HepG2 (cell line): Measurements from ENCODE around the gene TREH. TPM values are rescaled to one million over a fixed set of nuclear protein-coding genes. Genes with fewer than 3 reads are reported as not detected.
A peak's percentile ranks its signal among the peaks of the same experiment; 100 is the strongest.

Experiments
- HIVEP1 ChIP-seq: sonication (generic); formaldehyde crosslinking; IDR thresholded peaks from 2 replicates; pipeline ENCODE4 v1.4.0; 2020; ENCODE audit warnings: mild to moderate bottlenecking, missing genetic modification reagents
- HNF1B ChIP-seq: sonication (generic); formaldehyde crosslinking; IDR thresholded peaks from 2 replicates; pipeline ENCODE4 v1.5.1; 2020; ENCODE audit warnings: mild to moderate bottlenecking, moderate library complexity, missing genetic modification reagents
- HNF4G ChIP-seq, 2 experiments: sonication (generic) in 1 of 2; formaldehyde crosslinking in 1 of 2; IDR thresholded peaks; 2 replicates each; pipeline versions ENCODE4 v1.4.0 to v1.6.1; 2011 to 2020; ENCODE audit warnings: borderline replicate concordance in 2 of 2, low read depth in 2 of 2, mild to moderate bottlenecking in 2 of 2, low read length in 1 of 2, missing genetic modification reagents in 1 of 2, moderate library complexity in 1 of 2
- HOXA3 ChIP-seq: sonication (generic); formaldehyde crosslinking; IDR thresholded peaks from 2 replicates; pipeline ENCODE4 v1.5.0; 2020; ENCODE audit warnings: missing genetic modification reagents
- HOXA7 ChIP-seq: sonication (generic); formaldehyde crosslinking; IDR thresholded peaks from 2 replicates; pipeline ENCODE4 v1.8.1; 2022; ENCODE audit warnings: mild to moderate bottlenecking, missing genetic modification reagents, moderate library complexity
- KLF11 ChIP-seq: IDR thresholded peaks from 2 replicates; pipeline ENCODE4 v1.6.1; 2016; ENCODE audit warnings: missing compliant biosample characterization
- MAZ ChIP-seq, 2 experiments: sonication (generic) in 1 of 2; formaldehyde crosslinking in 1 of 2; IDR thresholded peaks; 2 replicates each; pipeline versions ENCODE4 v1.5.0 to v1.6.1; 2012 to 2020; ENCODE audit warnings: low read depth in 2 of 2, mild to moderate bottlenecking in 2 of 2, borderline replicate concordance in 1 of 2, improper control_type of control experiment in 1 of 2, low read length in 1 of 2, missing genetic modification reagents in 1 of 2, moderate library complexity in 1 of 2
- MBNL3 ChIP-seq: fragments of 250-450 bp; sonication (Bioruptor Pico); conservative IDR thresholded peaks from 2 replicates; pipeline ENCODE4 v1.8.0; 2022; ENCODE audit warnings: mild to moderate bottlenecking, inconsistent platforms
- NFE2 ChIP-seq: sonication (generic); formaldehyde crosslinking; IDR thresholded peaks from 2 replicates; pipeline ENCODE4 v1.4.0; 2020; ENCODE audit warnings: missing genetic modification reagents
- NFE2L1 ChIP-seq: sonication (generic); formaldehyde crosslinking; IDR thresholded peaks from 2 replicates; pipeline ENCODE4 v1.4.0; 2020; ENCODE audit warnings: missing genetic modification reagents, mild to moderate bottlenecking, borderline replicate concordance
- NFRKB ChIP-seq: fragments of 450-650 bp; IDR thresholded peaks from 2 replicates; pipeline ENCODE4 v1.6.1; 2017
- POLR2G ChIP-seq: fragments of 200-400 bp; formaldehyde crosslinking; IDR thresholded peaks from 2 replicates; pipeline ENCODE4 v1.6.1; 2018; ENCODE audit warnings: mild to moderate bottlenecking, low read depth, low read length, moderate library complexity
- RAD51 ChIP-seq: fragments of 450-650 bp; IDR thresholded peaks from 2 replicates; pipeline ENCODE4 v1.6.1; 2016; ENCODE audit warnings: borderline replicate concordance
- RARA ChIP-seq: IDR thresholded peaks from 2 replicates; pipeline ENCODE4 v1.6.1; 2016; ENCODE audit warnings: missing genetic modification reagents, missing compliant biosample characterization
- RBFOX2 ChIP-seq: fragments of 200-400 bp; formaldehyde crosslinking; IDR thresholded peaks from 2 replicates; pipeline ENCODE4 v1.6.1; 2017; ENCODE audit warnings: low read depth, mild to moderate bottlenecking, low read length
- RFXANK ChIP-seq: IDR thresholded peaks from 2 replicates; pipeline ENCODE4 v1.6.1; 2016
- TRIM24 ChIP-seq: sonication (generic); formaldehyde crosslinking; IDR thresholded peaks from 2 replicates; pipeline ENCODE4 v1.8.0; 2022; ENCODE audit warnings: mild to moderate bottlenecking, missing genetic modification reagents
- YY1 ChIP-seq: IDR thresholded peaks from 2 replicates; pipeline ENCODE4 v1.6.1; 2011; ENCODE audit warnings: low read length, low read depth, moderate library complexity, mild to moderate bottlenecking; ENCODE audit not compliant: insufficient read depth, insufficient replicate concordance
- ZBTB7B ChIP-seq: sonication (generic); formaldehyde crosslinking; IDR thresholded peaks from 2 replicates; pipeline ENCODE4 v1.4.0; 2020; ENCODE audit warnings: missing genetic modification reagents
- ZFP36 ChIP-seq: fragments of 150-350 bp; IDR thresholded peaks from 2 replicates; pipeline ENCODE4 v1.6.1; 2018; ENCODE audit warnings: borderline replicate concordance, low read length, low read depth; ENCODE audit not compliant: partially characterized antibody
- ZNF451 ChIP-seq: sonication (generic); formaldehyde crosslinking; IDR thresholded peaks from 2 replicates; pipeline ENCODE4 v1.5.0; 2020; ENCODE audit warnings: mild to moderate bottlenecking, missing genetic modification reagents
- ZNF496 ChIP-seq: sonication (generic); formaldehyde crosslinking; IDR thresholded peaks from 2 replicates; pipeline ENCODE4 v1.8.1; 2023; ENCODE audit warnings: mild to moderate bottlenecking, moderate library complexity, missing genetic modification reagents; ENCODE audit not compliant: insufficient replicate concordance
- ZNF710 ChIP-seq: sonication (generic); formaldehyde crosslinking; IDR thresholded peaks from 2 replicates; pipeline ENCODE4 v1.5.0; 2020; ENCODE audit warnings: mild to moderate bottlenecking, missing genetic modification reagents, borderline replicate concordance
- ZNF766 ChIP-seq: sonication (generic); formaldehyde crosslinking; IDR thresholded peaks from 2 replicates; pipeline ENCODE4 v1.5.0; 2020; ENCODE audit warnings: missing genetic modification reagents, borderline replicate concordance
- ZNF879 ChIP-seq: sonication (generic); formaldehyde crosslinking; IDR thresholded peaks from 2 replicates; pipeline ENCODE4 v1.8.1; 2023; ENCODE audit warnings: missing genetic modification reagents
- ZNF883 ChIP-seq: sonication (generic); formaldehyde crosslinking; IDR thresholded peaks from 2 replicates; pipeline ENCODE4 v1.5.1; 2020; ENCODE audit warnings: mild to moderate bottlenecking, missing genetic modification reagents; ENCODE audit errors: not compliant biosample characterization
- ZSCAN20 ChIP-seq: sonication (generic); formaldehyde crosslinking; IDR thresholded peaks from 2 replicates; pipeline ENCODE4 v1.4.0; 2020; ENCODE audit warnings: missing genetic modification reagents, mild to moderate bottlenecking, borderline replicate concordance
- polyA plus RNA-seq, 8 experiments: library from polyadenylated mRNA; depleted of rRNA in 3 of 8; stranded (reverse) in 7 of 8; unstranded in 1 of 8; fragments of >200 nt; fragmentation: Illumina TruSeq in 4 of 8; extraction: Trizol in 4 of 8; gene quantifications; 2 replicates each; pipeline versions ENCODE4 v1.2.1 to v1.2.3, GENCODE V29; 2011 to 2016; ENCODE audit warnings: low read depth in 4 of 8, missing spikeins in 1 of 8, mixed read lengths in 1 of 8; ENCODE audit not compliant: insufficient read depth in 1 of 8
- total RNA-seq, 5 experiments: library from RNA; depleted of rRNA; stranded (reverse); fragments of >200 nt; fragmentation: Illumina TruSeq; extraction: Trizol; gene quantifications; 2 replicates each; pipeline ENCODE4 v1.2.3, GENCODE V29; 2016; ENCODE audit warnings: low read depth in 1 of 5

The TREH gene
- total and polyA plus RNA-seq, 2 of the 13 experiments (the other 11 are each of a cell fraction or from before 2014, with no cell fraction given): 0.53 to 0.86 TPM

- TF ChIP-seq ZNF496 (CRISPR knock-in tag) (no peak), ZFP36 (no peak), ZSCAN20 (no peak), HNF4G (IDR thresholded peaks at IDR 0.05; ENCODE audit: borderline replicate concordance, low read depth, low read length) (peak; percentile 44; the same call in 1 of the 2 replicates), HNF4G (CRISPR knock-in tag; IDR thresholded peaks at IDR 0.05; ENCODE audit: borderline replicate concordance, low read depth) (0 out of 2 replicates have a peak, but pooled peaks have one; percentile 19), ZNF883 (CRISPR knock-in tag) (peak; percentile 11), ZNF879 (no peak), RARA (no peak), MBNL3 (CRISPR knock-in tag) (no peak), KLF11 (no peak), HIVEP1 (no peak), ZNF451 (CRISPR knock-in tag) (no peak), NFE2L1 (CRISPR knock-in tag) (no peak), RBFOX2 (peak; percentile 63; the same call in 1 of the 2 replicates), NFE2 (CRISPR knock-in tag) (no peak), ZBTB7B (CRISPR knock-in tag) (peak; percentile 65; the same call in 1 of the 2 replicates), HOXA7 (CRISPR knock-in tag) (no peak), ZNF766 (CRISPR knock-in tag) (no peak), POLR2G (peak; percentile 64), HOXA3 (CRISPR knock-in tag) (no peak), HNF1B (CRISPR knock-in tag) (no peak), RFXANK (CRISPR knock-in tag) (no peak), NFRKB (no peak), MAZ (IDR thresholded peaks at IDR 0.05; ENCODE audit: borderline replicate concordance, low read depth, low read length) (no peak), MAZ (CRISPR knock-in tag; IDR thresholded peaks at IDR 0.05; ENCODE audit: low read depth) (no peak), YY1 (no peak), RAD51 (no peak), TRIM24 (CRISPR knock-in tag) (no peak), ZNF710 (CRISPR knock-in tag) (no peak)
Measured at GRCh38 chr11:118679483-118679882, at the start of gene TREH (continued).
